ENCODE measurements around the gene TRIM46.
"Not testable (repeated sequence)": the region's sequence is repeated elsewhere in the genome, so short reads cannot be mapped to it uniquely, and the experiment has no call there.

- not testable (repeated sequence) for TF ChIP-seq POLR2A, CTCF (IDR thresholded peaks at IDR 0.05)
Measured at GRCh38 chr1:155233502-155233901, 59.9 kb downstream of the TRIM46 start.
